B cell (primary cell): Measurements from ENCODE around the gene XPO5.

Experiments used
- CTCF ChIP-seq: fragments of 200-600 bp; IDR thresholded peaks from one replicate; pipeline ENCODE4 v1.8.0; 2022; ENCODE audit warnings: antibody characterized with exemption, mild to moderate bottlenecking
- EZH2 ChIP-seq: IDR thresholded peaks from 2 replicates; pipeline ENCODE4 v1.6.1; 2012; ENCODE audit warnings: borderline replicate concordance, low read depth, mild to moderate bottlenecking, moderate library complexity, low read length; ENCODE audit not compliant: insufficient read depth, poor library complexity, severe bottlenecking

GRCh38 chr6:43491750-43492661 lies 83.8 kb downstream of the XPO5 start:
- TF ChIP-seq EZH2 (no peak), CTCF (no peak)
